ENCODE results near the gene TNXB. TPM values are rescaled to one million over a fixed set of nuclear protein-coding genes. Genes with fewer than 3 reads are reported as not detected.

TNXB gene
- total and polyA plus RNA-seq, 9 of the 15 experiments (the other 6 are each of a cell fraction or from before 2014, with no cell fraction given): 0.14 to 28.1 (median 12.4) TPM

DNA sequence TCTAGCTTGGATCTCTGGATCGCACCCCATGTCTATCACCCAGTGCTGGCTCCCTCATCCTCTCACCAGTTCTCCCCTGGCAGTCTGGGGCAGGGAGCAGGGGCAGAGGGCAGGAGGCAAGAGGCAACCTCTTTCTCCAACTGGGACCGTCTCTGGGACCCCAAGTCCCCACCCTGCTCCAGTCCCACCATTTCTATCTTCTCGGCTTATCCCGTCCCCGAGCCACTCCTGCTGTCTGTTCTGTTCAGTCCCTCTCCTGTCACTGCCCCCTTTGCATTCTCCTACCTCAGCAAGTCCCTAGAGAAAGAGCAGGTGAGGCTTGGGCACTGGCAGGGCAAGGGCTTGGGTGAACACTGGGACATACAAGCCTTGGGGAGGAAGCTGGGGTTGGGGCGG is 625 bp upstream of the TNXB start:
- BruUV-seq (replicated peaks): no TSS peak
- CTCF ChIA-PET (ENCODE audit: low intra/inter-chr PET ratio): interaction anchor here (0.6 kb wide), 2 partner anchors 10 to 1244 kb away, joined by 3 to 4 read pairs; no protein-coding TSS in a partner anchor
- TF ChIP-seq CCNT2 (IDR thresholded peaks at IDR 0.05; ENCODE audit: borderline replicate concordance, extremely low read depth, insufficient read length, low read depth, low read length): no peak
- no peak for TF ChIP-seq NR2C1 (IDR thresholded peaks at IDR 0.05)
- no peak for TF ChIP-seq NR2C1 (tag; IDR thresholded peaks at IDR 0.05)
- no peak for TF ChIP-seq MIER1 (IDR thresholded peaks at IDR 0.05; ENCODE audit: low read depth)
- TF ChIP-seq, protein P1, sequence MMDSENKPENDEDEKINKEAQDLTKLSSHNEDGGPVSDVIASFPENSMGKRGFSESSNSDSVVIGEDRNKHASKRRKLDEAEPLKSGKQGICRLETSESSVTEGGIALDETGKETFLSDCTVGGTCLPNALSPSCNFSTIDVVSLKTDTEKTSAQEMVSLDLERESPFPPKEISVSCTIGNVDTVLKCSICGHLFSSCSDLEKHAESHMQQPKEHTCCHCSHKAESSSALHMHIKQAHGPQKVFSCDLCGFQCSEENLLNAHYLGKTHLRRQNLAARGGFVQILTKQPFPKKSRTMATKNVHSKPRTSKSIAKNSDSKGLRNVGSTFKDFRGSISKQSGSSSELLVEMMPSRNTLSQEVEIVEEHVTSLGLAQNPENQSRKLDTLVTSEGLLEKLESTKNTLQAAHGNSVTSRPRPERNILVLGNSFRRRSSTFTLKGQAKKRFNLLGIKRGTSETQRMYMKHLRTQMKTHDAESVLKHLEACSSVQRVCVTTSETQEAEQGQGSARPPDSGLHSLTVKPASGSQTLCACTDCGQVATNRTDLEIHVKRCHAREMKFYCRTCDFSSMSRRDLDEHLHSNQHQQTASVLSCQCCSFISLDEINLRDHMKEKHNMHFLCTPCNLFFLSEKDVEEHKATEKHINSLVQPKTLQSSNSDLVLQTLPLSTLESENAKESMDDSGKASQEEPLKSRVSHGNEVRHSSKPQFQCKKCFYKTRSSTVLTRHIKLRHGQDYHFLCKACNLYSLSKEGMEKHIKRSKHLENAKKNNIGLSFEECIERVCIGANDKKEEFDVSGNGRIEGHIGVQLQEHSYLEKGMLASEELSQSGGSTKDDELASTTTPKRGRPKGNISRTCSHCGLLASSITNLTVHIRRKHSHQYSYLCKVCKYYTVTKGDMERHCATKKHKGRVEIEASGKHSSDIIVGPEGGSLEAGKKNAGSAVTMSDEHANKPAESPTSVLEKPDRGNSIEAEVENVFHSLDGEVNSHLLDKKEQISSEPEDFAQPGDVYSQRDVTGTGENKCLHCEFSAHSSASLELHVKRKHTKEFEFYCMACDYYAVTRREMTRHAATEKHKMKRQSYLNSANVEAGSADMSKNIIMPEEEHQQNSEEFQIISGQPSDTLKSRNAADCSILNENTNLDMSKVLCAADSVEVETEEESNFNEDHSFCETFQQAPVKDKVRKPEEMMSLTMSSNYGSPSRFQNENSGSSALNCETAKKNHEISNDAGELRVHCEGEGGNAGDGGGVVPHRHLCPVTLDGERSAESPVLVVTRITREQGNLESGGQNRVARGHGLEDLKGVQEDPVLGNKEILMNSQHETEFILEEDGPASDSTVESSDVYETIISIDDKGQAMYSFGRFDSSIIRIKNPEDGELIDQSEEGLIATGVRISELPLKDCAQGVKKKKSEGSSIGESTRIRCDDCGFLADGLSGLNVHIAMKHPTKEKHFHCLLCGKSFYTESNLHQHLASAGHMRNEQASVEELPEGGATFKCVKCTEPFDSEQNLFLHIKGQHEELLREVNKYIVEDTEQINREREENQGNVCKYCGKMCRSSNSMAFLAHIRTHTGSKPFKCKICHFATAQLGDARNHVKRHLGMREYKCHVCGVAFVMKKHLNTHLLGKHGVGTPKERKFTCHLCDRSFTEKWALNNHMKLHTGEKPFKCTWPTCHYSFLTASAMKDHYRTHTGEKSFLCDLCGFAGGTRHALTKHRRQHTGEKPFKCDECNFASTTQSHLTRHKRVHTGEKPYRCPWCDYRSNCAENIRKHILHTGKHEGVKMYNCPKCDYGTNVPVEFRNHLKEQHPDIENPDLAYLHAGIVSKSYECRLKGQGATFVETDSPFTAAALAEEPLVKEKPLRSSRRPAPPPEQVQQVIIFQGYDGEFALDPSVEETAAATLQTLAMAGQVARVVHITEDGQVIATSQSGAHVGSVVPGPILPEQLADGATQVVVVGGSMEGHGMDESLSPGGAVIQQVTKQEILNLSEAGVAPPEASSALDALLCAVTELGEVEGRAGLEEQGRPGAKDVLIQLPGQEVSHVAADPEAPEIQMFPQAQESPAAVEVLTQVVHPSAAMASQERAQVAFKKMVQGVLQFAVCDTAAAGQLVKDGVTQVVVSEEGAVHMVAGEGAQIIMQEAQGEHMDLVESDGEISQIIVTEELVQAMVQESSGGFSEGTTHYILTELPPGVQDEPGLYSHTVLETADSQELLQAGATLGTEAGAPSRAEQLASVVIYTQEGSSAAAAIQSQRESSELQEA (IDR thresholded peaks at IDR 0.05; ENCODE audit: low read depth): no peak
- TF ChIP-seq ZNF583 (CRISPR knock-in tag; IDR thresholded peaks at IDR 0.05): no peak
- TF ChIP-seq, protein P2, sequence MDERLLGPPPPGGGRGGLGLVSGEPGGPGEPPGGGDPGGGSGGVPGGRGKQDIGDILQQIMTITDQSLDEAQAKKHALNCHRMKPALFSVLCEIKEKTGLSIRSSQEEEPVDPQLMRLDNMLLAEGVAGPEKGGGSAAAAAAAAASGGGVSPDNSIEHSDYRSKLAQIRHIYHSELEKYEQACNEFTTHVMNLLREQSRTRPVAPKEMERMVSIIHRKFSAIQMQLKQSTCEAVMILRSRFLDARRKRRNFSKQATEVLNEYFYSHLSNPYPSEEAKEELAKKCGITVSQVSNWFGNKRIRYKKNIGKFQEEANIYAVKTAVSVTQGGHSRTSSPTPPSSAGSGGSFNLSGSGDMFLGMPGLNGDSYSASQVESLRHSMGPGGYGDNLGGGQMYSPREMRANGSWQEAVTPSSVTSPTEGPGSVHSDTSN (CRISPR knock-in tag; IDR thresholded peaks at IDR 0.05; ENCODE audit: low read depth): no peak
- TF ChIP-seq, protein P2 (tag; conservative IDR thresholded peaks at IDR 0.05; ENCODE audit: low read depth): no peak
- TF ChIP-seq TARDBP (IDR thresholded peaks at IDR 0.05): 0 out of 2 replicates have a peak, but pooled peaks have one; percentile 25
- TF ChIP-seq CBX8 (IDR thresholded peaks at IDR 0.05; ENCODE audit: borderline replicate concordance, extremely low read depth, low read depth, low read length, poor library complexity, severe bottlenecking): no peak
- TF ChIP-seq PHF8 (IDR thresholded peaks at IDR 0.05; ENCODE audit: borderline replicate concordance, low read length): no peak

More for the DNA sequence above, 625 bp upstream of the TNXB start:
- Histone ChIP-seq H3K4me2 (ENCODE audit: insufficient read depth, low read length) (no peak overlapping the region), H3K27ac (ENCODE audit: extremely low read depth, low read depth, low read length) (no peak overlapping the region), H3K9me3 (replicated peaks; ENCODE audit: control insufficient read depth, insufficient read depth, low read depth, low read length) (no peaks in the 10 kb centered on the region), H3K9ac (ENCODE audit: insufficient read depth in 1 of 2, low read depth in 2 of 2, low read length in 2 of 2) (peak overlapping the region in 1 of 2 experiments; percentile 22; a peak in 1 of 4 replicates), H3K9me1 (ENCODE audit: control insufficient read depth, insufficient read depth, low read length) (no peaks in the 10 kb centered on the region), H3K4me1 (replicated peaks in 1 of 2; ENCODE audit: control insufficient read depth in 2 of 2, insufficient read depth in 2 of 2, low read length in 2 of 2) (peaks cover 29 to 43% of the 10 kb centered on the region in 2 experiments), H3K36me3 (ENCODE audit: control insufficient read depth, insufficient read depth, low read length) (no peaks in the 10 kb centered on the region), H4K20me1 (replicated peaks; ENCODE audit: control insufficient read depth, insufficient read depth, low read length) (no peaks in the 10 kb centered on the region), H3K27me3 (ENCODE audit: control insufficient read depth in 2 of 2, insufficient read depth in 2 of 2, low read length in 2 of 2) (peaks cover 0 to 13% of the 10 kb centered on the region in 2 experiments; a peak in 2 of 5 replicates), H3K79me2 (ENCODE audit: control insufficient read depth, insufficient read depth, low read length) (no peaks in the 10 kb centered on the region), H3K4me3 (no peak overlapping the region), H2AFZ (ENCODE audit: low read depth, low read length) (no peak overlapping the region)
- 26% methylated on average over 6 of the region's 6 CpGs for WGBS (ENCODE audit: insufficient coverage, low coverage, missing lambda C conversion rate)
- FAIRE-seq: no peak
- in situ Hi-C loops (cut with MboI) (no loop called here), intact Hi-C loops (cut with micrococcal nuclease) (loop anchor here (10.0 kb wide), 1 partner anchor 305 kb away; no protein-coding TSS in a partner anchor)
- POLR2A ChIA-PET: interaction anchor here (1.0 to 4.9 kb wide), 7 partner anchors 8 to 158 kb away, joined by 3 to 38 read pairs (median 7); no protein-coding TSS in a partner anchor
- ATAC-seq: no peak; the same call in 2 of the 3 replicates
- DNase-seq (ENCODE audit: extremely low read depth in 1 of 4, low spot score in 3 of 4): no peak

All from K562 (cell line).